Activated CD4-positive, alpha-beta T cell treated with anti-CD3 and anti-CD28 coated beads, Interleukin-2, amount 50 U/mL, for 24 hours (primary cell): Measurements from ENCODE around the gene PRMT7.
A peak's percentile ranks its signal among the peaks of the same experiment; 100 is the strongest.

Source experiments
- DNase-seq, 2 donors: peaks; one replicate each; pipeline ENCODE4 v3.0.0-alpha.2; 2020; ENCODE audit warnings: low read depth in 1 of 2, low spot score in 1 of 2

The PRMT7 gene

GRCh38 chr16:68345958-68346635 lies 35.3 kb downstream of the PRMT7 start:
- DNase-seq, result no peak

GRCh38 chr16:68346892-68347480 lies 36.2 kb downstream of the PRMT7 start:
- no peak for DNase-seq

- no peak for DNase-seq
These were observed 36.8 kb downstream of the PRMT7 start for GRCh38 chr16:68347605-68348004.

GRCh38 chr16:68348639-68349445 lies 38.0 kb downstream of the PRMT7 start:
- DNase-seq, result no peak

GRCh38 chr16:68349838-68350410 lies 39.1 kb downstream of the PRMT7 start:
- DNase-seq, result no peak

GRCh38 chr16:68350813-68351350 lies 40.1 kb downstream of the PRMT7 start:
- no peak for DNase-seq

GRCh38 chr16:68351463-68351862 lies 40.6 kb downstream of the PRMT7 start:
- no peak for DNase-seq

GRCh38 chr16:68351991-68352431 lies 41.2 kb downstream of the PRMT7 start:
- DNase-seq, result no peak

- DNase-seq, result no peak
These were observed 42.5 kb downstream of the PRMT7 start for GRCh38 chr16:68353366-68353765.

GRCh38 chr16:68354816-68355215 lies 44.0 kb downstream of the PRMT7 start:
- no peak for DNase-seq

GRCh38 chr16:68355447-68356248 lies 44.8 kb downstream of the PRMT7 start:
- no peak for DNase-seq

GRCh38 chr16:68356249-68356918 lies 45.6 kb downstream of the PRMT7 start:
- DNase-seq, result peak; percentile 32 to 63

- DNase-seq, result no peak
These were observed 46.1 kb downstream of the PRMT7 start for GRCh38 chr16:68356919-68357286.

- DNase-seq, result no peak
These were observed 46.7 kb downstream of the PRMT7 start for GRCh38 chr16:68357521-68357922.

GRCh38 chr16:68357923-68358322 lies 47.1 kb downstream of the PRMT7 start:
- DNase-seq, result no peak

GRCh38 chr16:68358951-68359350 lies 48.1 kb downstream of the PRMT7 start:
- no peak for DNase-seq

- no peak for DNase-seq
These were observed 48.8 kb downstream of the PRMT7 start for GRCh38 chr16:68359398-68360191.

GRCh38 chr16:68360547-68360946 lies 49.7 kb downstream of the PRMT7 start:
- DNase-seq, result no peak

- DNase-seq, result no peak
These were observed 50.1 kb downstream of the PRMT7 start for GRCh38 chr16:68360956-68361355.
